HEK293T (cell line): ENCODE results near the gene EDEM1.
A peak's percentile ranks its signal among the peaks of the same experiment; 100 is the strongest.

Experiments used
- CTCF ChIA-PET: fragments of 350-600 bp; formaldehyde crosslinking; extraction: SDS; loops from one replicate; lab custom pipeline; 2021; ENCODE audit warnings: antibody characterized with exemption, inconsistent platforms; lab: Yijun Ruan, JAX
- POLR2A ChIA-PET: fragments of 350-600 bp; formaldehyde crosslinking; extraction: SDS; loops from one replicate; lab custom pipeline; 2020; ENCODE audit warnings: antibody characterized with exemption, inconsistent platforms; lab: Yijun Ruan, JAX
- DNase-seq: peaks from one replicate; pipeline ENCODE4 v3.0.0; 2012; ENCODE audit warnings: mixed read lengths; ENCODE audit errors: extremely low spot score
- ARNT ChIP-seq: fragments of 450-650 bp; IDR thresholded peaks from 2 replicates; pipeline ENCODE4 v1.6.1; 2017; ENCODE audit warnings: mild to moderate bottlenecking
- BHLHE40 ChIP-seq: fragments of 450-650 bp; IDR thresholded peaks from 2 replicates; pipeline ENCODE4 v1.6.1; 2016; ENCODE audit warnings: mild to moderate bottlenecking, moderate library complexity, borderline replicate concordance
- CTBP1 ChIP-seq: fragments of 450-650 bp; IDR thresholded peaks from 2 replicates; pipeline ENCODE4 v1.6.1; 2016; ENCODE audit warnings: borderline replicate concordance
- ELF4 ChIP-seq: fragments of 450-650 bp; IDR thresholded peaks from 2 replicates; pipeline ENCODE4 v1.6.1; 2017; ENCODE audit warnings: antibody characterized with exemption
- FOXA1 ChIP-seq: fragments of 450-650 bp; IDR thresholded peaks from 2 replicates; pipeline ENCODE4 v1.6.1; 2016; ENCODE audit warnings: mild to moderate bottlenecking
- FOXK2 ChIP-seq: fragments of 450-650 bp; IDR thresholded peaks from 2 replicates; pipeline ENCODE4 v1.6.1; 2016; ENCODE audit warnings: mild to moderate bottlenecking
- FOXM1 ChIP-seq: fragments of 450-650 bp; IDR thresholded peaks from 2 replicates; pipeline ENCODE4 v1.6.1; 2017; ENCODE audit warnings: mild to moderate bottlenecking, borderline replicate concordance
- HDGF ChIP-seq: fragments of 450-650 bp; IDR thresholded peaks from 2 replicates; pipeline ENCODE4 v1.6.1; 2017; ENCODE audit warnings: antibody characterized with exemption, borderline replicate concordance
- L3MBTL2 ChIP-seq: fragments of 450-650 bp; conservative IDR thresholded peaks from 2 replicates; pipeline ENCODE4 v1.6.1; 2016; ENCODE audit warnings: mild to moderate bottlenecking
- LEF1 ChIP-seq: fragments of 450-650 bp; IDR thresholded peaks from 2 replicates; pipeline ENCODE4 v1.6.1; 2017; ENCODE audit warnings: mild to moderate bottlenecking, borderline replicate concordance
- NFRKB ChIP-seq: fragments of 450-650 bp; IDR thresholded peaks from 2 replicates; pipeline ENCODE4 v1.6.1; 2016; ENCODE audit warnings: mild to moderate bottlenecking, moderate library complexity
- SP1 ChIP-seq: fragments of 450-650 bp; IDR thresholded peaks from 2 replicates; pipeline ENCODE4 v1.6.1; 2017
- SUZ12 ChIP-seq: fragments of 450-650 bp; IDR thresholded peaks from 2 replicates; pipeline ENCODE4 v1.6.1; 2016; ENCODE audit warnings: mild to moderate bottlenecking
- TARDBP ChIP-seq: fragments of 450-650 bp; IDR thresholded peaks from 2 replicates; pipeline ENCODE4 v1.6.1; 2016
- ZNF384 ChIP-seq: fragments of 450-650 bp; IDR thresholded peaks from 2 replicates; pipeline ENCODE4 v1.6.1; 2016
- TF ChIP-seq, protein P1 (sequence below): fragments of 450-650 bp; IDR thresholded peaks from 2 replicates; pipeline ENCODE4 v1.6.1; 2016

Gene EDEM1

DNA sequence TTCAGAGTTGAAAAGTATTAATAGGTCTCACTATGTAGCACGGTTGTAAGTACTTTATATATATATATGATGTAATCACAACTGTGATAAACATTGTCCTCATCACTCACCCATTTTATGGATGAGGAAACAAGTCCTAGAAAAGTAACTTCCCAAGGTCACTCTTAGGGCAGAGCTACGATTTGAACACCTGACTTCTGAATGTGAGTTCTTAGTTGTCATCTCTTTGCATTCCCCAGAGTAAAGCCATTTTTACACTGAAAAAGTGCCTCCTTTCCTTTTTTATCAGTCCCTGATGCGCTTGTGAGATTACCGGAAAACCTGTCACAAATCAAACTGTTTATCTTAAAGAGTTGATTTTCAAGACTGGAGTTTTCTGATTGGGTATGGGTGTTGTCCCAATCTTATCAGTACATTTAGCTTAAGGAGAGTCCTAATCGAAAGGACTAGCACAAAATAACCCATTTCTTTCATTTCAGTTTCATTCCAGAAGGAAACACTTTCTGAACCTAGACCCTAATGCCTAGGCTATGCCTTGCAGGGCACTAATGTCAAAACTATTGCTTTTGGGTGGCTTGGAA, 2.3 kb upstream of the EDEM1 start:
- ChIA-PET CTCF (no interaction called here), POLR2A (interaction anchor here (1.1 to 1.2 kb wide), 2 partner anchors 9 to 24 kb away, joined by 3 to 4 read pairs; no protein-coding TSS in a partner anchor)
- TF ChIP-seq LEF1 (no peak), SUZ12 (no peak), CTBP1 (no peak), ELF4 (no peak), HDGF (no peak), FOXM1 (no peak), L3MBTL2 (no peak)
- DNase-seq: no peak

DNA sequence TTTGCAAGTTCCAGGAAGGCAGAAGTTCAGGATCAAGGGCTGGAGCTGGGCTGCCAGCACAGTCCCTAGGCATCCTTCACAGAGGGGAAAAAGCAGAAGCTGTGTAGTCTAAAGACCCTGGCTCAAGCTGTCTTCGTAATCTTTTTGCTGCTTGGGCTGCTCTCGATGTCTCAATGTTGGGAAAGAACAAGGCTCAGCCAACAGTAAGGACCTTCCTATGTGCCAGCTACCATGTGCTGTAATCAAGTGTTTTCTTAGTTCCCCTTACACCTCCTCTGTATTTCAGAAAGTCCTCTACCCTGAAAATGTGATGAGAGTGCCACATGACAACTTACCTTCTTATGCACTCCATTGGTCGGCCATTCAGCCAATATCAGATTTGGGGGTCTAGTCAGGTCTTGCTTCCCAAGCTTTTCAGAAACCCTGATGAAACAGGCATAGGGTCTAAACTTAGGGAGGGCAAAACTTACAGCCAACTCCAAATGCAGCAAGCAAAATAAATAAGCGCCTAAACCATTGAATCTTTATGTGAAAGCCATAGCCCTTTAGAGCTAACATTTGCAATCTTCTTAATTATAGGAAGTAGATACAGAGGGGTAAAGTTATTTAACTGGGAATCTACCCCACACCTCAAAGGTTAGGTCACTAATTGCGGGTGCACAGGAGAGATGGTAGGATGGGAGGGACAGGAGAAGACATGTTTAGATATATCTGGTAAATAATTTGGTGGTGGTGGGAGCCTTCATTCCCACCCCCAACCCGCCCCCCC, 1.2 kb upstream of the EDEM1 start:
- ChIA-PET CTCF (interaction anchor here (0.6 kb wide), 1 partner anchor 1023 kb away, joined by 3 read pairs; no protein-coding TSS in a partner anchor), POLR2A (interaction anchor here (1.1 to 1.2 kb wide), 2 partner anchors 8 to 10 kb away, joined by 3 to 4 read pairs; no protein-coding TSS in a partner anchor)
- no peak for DNase-seq
- TF ChIP-seq NFRKB (no peak), ZNF384 (no peak), TARDBP (no peak), FOXK2 (no peak), SUZ12 (no peak), ELF4 (no peak), BHLHE40 (no peak), SP1 (no peak), CTBP1 (no peak), L3MBTL2 (no peak), FOXA1 (no peak), FOXM1 (no peak), LEF1 (no peak)
- TF ChIP-seq, protein P1, sequence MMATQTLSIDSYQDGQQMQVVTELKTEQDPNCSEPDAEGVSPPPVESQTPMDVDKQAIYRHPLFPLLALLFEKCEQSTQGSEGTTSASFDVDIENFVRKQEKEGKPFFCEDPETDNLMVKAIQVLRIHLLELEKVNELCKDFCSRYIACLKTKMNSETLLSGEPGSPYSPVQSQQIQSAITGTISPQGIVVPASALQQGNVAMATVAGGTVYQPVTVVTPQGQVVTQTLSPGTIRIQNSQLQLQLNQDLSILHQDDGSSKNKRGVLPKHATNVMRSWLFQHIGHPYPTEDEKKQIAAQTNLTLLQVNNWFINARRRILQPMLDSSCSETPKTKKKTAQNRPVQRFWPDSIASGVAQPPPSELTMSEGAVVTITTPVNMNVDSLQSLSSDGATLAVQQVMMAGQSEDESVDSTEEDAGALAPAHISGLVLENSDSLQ: no peak

DNA sequence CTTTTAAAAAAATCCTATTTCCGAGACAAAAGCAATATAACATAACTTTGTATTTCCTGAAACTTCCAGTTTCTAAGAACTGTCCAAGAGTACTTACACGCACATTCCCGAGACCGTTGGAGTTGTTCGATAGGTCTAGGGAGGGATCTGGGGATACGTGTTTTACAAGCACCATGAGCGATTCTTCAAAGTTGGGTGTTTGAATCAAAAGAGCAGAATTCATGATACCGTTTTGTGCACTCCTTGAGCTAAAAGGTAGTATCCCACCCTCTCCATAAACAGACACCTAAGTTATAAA, 700 bp upstream of the EDEM1 start:
- DNase-seq: peak; percentile 23
- ChIA-PET CTCF (no interaction called here), POLR2A (interaction anchor here (1.1 kb wide), 1 partner anchor 9 kb away, joined by 3 read pairs; no protein-coding TSS in a partner anchor)
- TF ChIP-seq FOXK2 (no peak), BHLHE40 (no peak), HDGF (no peak), SP1 (no peak), ZNF384 (no peak), ARNT (no peak), L3MBTL2 (no peak), SUZ12 (no peak), CTBP1 (no peak), NFRKB (no peak), TARDBP (no peak), FOXA1 (no peak)

DNA sequence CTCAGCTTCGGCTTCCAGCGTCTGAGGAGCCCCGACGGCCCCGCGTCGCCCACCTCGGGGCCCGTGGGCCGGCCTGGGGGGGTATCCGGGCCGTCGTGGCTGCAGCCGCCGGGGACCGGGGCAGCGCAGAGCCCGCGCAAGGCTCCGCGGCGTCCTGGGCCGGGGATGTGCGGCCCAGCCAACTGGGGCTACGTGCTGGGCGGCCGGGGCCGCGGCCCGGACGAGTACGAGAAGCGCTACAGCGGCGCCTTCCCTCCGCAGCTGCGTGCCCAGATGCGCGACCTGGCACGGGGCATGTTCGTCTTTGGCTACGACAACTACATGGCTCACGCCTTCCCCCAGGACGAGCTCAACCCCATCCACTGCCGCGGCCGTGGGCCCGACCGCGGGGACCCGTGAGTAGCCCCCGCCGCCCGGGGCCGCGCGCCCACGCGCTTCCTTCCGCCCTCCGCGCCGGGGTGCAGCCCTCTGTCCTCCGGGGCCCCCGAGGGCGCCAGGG, 462 bp downstream of the EDEM1 start:
- peak; percentile 36 for DNase-seq
- CTCF ChIA-PET: interaction anchor here (0.9 kb wide), 1 partner anchor 136 kb away, joined by 4 read pairs; no protein-coding TSS in a partner anchor
- TF ChIP-seq LEF1 (0 out of 2 replicates have a peak, but pooled peaks have one; percentile 58), L3MBTL2 (no peak)
- POLR2A ChIA-PET: no interaction called here

GRCh38 chr3:5188419-5189221, 1.1 kb downstream of the EDEM1 start:
- ChIA-PET POLR2A (interaction anchor here (0.7 kb wide), 1 partner anchor 65 kb away, joined by 4 read pairs; no protein-coding TSS in a partner anchor), CTCF (interaction anchor here (0.6 to 0.9 kb wide), 2 partner anchors 65 to 137 kb away, joined by 3 to 4 read pairs; no protein-coding TSS in a partner anchor)
- TF ChIP-seq ELF4 (no peak), ARNT (no peak), BHLHE40 (no peak), HDGF (peak; percentile 58; the same call in 1 of the 2 replicates), CTBP1 (no peak), LEF1 (no peak)
- peak; percentile 32 for DNase-seq

- DNase-seq: no peak
- TF ChIP-seq ZNF384 (no peak), FOXK2 (no peak), CTBP1 (no peak), NFRKB (no peak), ARNT (no peak), SUZ12 (no peak), ELF4 (no peak), LEF1 (no peak), FOXM1 (no peak)
- TF ChIP-seq, protein P1: no peak
- ChIA-PET CTCF (no interaction called here), POLR2A (no interaction called here)
These were observed 2.8 kb downstream of the EDEM1 start for GRCh38 chr3:5190147-5190791.
